ENCODE results near the gene CTIF.
A peak's percentile ranks its signal among the peaks of the same experiment; 100 is the strongest.

Gene CTIF

DNA sequence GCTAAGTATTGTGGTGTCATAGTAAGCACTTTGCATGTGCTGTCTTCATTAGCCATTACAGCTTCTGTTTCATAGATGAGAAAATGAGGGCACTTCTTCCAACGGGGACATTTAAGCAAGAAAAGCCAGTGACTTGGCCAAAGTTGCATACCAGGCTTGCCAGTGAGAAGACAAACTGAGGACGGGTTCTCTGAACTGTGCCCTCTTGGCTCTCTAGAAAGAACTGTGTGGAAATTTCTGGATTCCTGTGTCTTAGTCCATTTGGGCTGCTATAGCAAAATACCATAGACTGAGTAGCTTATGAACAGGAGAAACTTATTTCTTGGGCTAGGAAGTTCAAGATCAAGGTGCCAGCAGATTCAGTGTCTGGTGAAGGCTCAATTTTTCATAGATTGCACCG is 13.3 kb downstream of the CTIF start:
- DNase-seq: no peak

GRCh38 chr18:48553236-48553635 is 14.4 kb downstream of the CTIF start:
- DNase-seq: no peak

- DNase-seq: no peak
These were observed 16.0 kb downstream of the CTIF start for GRCh38 chr18:48554610-48555400.

- no peak for DNase-seq
These were observed 16.7 kb downstream of the CTIF start for GRCh38 chr18:48555465-48555995.

DNA sequence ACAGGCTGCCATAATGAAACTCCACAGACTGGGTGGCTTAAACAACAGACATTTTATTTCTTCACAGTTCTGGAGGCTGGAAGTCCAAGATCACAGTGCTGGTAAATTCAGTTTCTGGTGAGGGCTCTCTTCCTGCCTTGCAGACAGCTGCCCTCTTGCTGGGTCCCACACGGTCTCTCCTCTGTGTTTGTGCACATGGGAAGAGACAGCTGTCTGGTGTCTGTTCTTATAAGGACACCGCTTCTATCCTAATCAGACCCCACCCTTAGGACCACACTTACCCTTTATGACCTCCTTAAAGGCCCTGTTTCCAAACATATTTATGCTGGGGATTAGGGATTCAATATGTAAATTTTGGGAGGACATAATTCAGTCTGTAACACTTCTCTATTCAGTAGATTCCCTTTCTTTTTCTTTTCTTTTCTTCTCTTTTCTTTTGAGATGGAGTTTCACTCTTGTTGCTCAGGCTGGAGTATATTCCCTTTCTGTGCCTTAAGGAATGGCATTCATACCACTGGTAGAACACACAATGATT is 18.9 kb downstream of the CTIF start:
- no peak for DNase-seq

- DNase-seq: no peak
These were observed 19.4 kb downstream of the CTIF start for GRCh38 chr18:48558248-48558647.

GRCh38 chr18:48560491-48560890 is 21.7 kb downstream of the CTIF start:
- no peak for DNase-seq

GRCh38 chr18:48562075-48562474 is 23.2 kb downstream of the CTIF start:
- DNase-seq: no peak

DNA sequence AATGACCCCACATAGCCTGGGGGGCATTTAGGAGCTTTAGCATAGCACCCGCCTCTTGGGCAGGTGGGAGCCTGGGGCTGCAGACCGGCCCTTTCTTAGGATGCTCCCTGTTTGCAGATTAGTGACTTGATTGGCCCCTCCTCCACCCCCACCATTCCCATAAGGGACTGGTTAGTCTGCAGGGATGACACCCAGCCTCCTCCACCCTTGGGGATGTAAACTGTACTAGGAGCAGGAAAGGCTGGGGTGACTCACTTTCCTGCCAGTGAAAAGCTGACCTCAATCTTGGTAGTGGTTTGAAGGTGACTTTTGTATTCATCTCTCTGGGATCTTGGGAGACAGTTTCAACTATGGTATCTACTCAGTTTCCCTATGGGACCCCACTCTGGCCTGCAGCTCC is 24.2 kb downstream of the CTIF start:
- DNase-seq: no peak

DNA sequence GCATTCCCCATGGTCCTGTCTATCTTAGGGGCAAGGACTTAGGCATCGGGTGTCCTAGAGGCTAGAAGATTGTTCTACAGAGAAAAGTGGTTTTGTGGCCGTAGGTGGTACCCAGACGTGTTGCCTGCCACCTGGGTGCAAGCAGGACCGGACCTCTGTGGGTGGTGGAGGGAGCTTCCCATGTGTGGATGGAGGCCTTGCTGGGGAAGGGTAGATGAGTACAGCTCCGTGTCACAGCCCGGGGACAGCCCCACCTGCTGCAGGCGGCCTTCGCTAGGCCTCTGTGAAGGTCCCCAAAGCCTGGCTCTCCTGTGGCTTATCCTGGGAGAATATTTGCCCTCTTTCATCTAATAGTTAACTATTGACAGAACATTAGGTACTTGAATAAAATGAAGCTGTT is 25.3 kb downstream of the CTIF start:
- no peak for DNase-seq

GRCh38 chr18:48565105-48565504 is 26.3 kb downstream of the CTIF start:
- DNase-seq: no peak

- DNase-seq: no peak
These were observed 27.8 kb downstream of the CTIF start for GRCh38 chr18:48566589-48566988.

GRCh38 chr18:48567388-48567787 is 28.6 kb downstream of the CTIF start:
- DNase-seq: no peak

GRCh38 chr18:48569139-48569914 is 30.5 kb downstream of the CTIF start:
- DNase-seq: no peak

DNA sequence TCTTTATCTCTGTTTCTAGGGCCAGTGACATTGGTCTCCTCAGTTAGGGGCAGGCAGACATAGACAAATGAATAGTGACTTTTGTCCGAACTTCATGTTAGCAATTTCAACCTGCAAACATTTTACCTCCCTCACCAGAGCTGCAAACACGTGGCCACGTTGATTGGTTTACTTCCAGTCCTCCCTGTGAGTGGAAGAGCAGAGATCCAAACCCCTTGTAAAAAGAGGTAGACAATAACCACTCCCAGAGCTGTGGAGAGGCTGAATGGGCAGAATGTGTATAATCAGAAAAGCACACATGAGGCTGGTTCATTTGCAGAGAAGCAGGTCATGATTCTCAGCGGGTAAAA is 31.1 kb downstream of the CTIF start:
- peak in 1 of 2 experiments; percentile 55 for DNase-seq

- no peak for DNase-seq
These were observed 31.5 kb downstream of the CTIF start for GRCh38 chr18:48570313-48570712.

DNA sequence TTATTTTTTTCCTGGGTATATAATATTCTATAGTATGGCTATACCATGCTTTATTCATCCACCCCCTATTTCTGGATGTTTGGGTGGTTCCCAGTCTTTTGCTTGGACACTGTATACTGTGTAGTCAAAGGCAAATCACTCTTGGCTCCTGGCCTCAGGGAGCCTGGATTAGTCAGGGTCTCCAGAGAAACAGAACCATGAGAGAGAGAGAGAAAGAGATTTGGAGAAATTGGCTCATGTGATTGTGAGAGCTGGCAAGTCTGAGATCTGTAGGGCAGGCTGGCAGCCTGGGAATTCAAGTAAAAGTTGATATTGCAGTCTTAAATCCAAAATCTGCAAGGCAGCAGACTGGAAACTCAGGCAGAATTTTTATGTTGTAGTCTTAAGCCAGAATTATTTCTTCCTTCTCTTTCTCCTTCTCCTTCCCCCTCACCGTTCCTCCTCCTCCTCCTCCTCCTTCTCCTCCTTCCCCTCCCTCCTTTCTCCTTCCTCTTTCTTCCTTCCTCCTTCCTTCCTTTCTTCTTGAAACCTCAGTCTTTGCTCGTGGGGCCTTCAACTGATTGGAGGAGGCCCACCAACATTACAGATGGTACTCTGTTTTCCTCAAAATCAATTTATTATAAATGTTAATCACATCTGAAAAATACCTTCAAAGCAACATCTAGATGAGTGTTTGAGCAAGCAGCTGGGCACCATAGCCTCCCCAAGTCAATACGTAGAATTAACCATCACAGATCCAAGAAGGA is 33.0 kb downstream of the CTIF start:
- no peak for DNase-seq

GRCh38 chr18:48572402-48573126 is 33.7 kb downstream of the CTIF start:
- DNase-seq: no peak

- no peak for DNase-seq
These were observed 34.9 kb downstream of the CTIF start for GRCh38 chr18:48573632-48574283.

DNA sequence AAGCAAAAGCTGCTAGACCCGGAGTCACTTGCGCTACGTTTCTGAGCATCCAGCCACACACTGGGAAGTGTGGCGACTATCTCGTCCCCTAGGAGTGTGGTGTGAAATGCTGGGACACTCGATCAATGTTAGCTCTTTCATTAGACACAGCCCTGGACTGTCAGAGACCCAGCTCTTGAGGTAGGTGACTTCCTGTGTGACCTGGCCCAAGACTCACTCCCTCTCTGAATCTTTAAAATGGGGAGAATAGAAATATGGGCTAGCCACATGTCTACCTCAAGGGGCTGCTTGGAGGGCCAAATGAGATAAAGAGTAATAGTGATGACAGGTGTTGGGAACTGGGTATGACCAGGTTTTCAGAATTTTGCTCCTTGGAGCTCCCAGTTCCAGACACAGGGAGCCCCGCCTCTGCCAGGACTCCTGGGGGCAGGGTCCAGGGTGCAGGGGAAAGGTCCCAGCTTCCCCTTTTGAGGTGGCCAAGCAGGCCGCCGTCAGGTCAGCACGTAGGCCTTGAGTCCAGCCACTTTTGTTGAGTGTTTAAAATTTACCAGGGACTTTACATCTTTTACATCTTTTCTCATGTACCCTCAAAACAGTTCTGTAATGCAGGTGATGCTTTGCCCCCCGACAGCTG is 36.0 kb downstream of the CTIF start:
- DNase-seq: no peak

- DNase-seq: no peak
These were observed 36.4 kb downstream of the CTIF start for GRCh38 chr18:48575301-48575657.

Data from NCI-H2081 (cell line).